Measurements from ENCODE around the gene KIAA1217. TPM values are rescaled to one million over a fixed set of nuclear protein-coding genes. Genes with fewer than 3 reads are reported as not detected.

Gene KIAA1217
- polyA plus RNA-seq, 6 donors from 2014 or later: not detected

- DNase-seq (no peak), ATAC-seq (ENCODE audit: low read depth in 2 of 2) (no peak)
- H3K4me3 Mint-ChIP-seq: no peak overlapping the region
- H3K36me3 Mint-ChIP-seq: no peaks in the 10 kb centered on the region
- H3K4me1 Mint-ChIP-seq: no peaks in the 10 kb centered on the region
- H3K27ac Mint-ChIP-seq: no peak overlapping the region
- peaks cover 0 to 8% (median 4%) of the 10 kb centered on the region in 3 donors for H3K27me3 Mint-ChIP-seq
- peaks cover 0 to 3% (median 0%) of the 10 kb centered on the region in 7 donors for H3K9me3 Mint-ChIP-seq
These were observed 15.6 kb upstream of the KIAA1217 start for GRCh38 chr10:24193330-24193729.

GRCh38 chr10:24197263-24197662, 11.7 kb upstream of the KIAA1217 start:
- Mint-ChIP-seq H3K9me3 (peaks cover 0 to 3% (median 0%) of the 10 kb centered on the region in 7 donors), H3K27me3 (peaks cover 2 to 13% (median 7%) of the 10 kb centered on the region in 3 donors), H3K27ac (no peak overlapping the region), H3K4me1 (no peaks in the 10 kb centered on the region), H3K4me3 (no peak overlapping the region), H3K36me3 (no peaks in the 10 kb centered on the region)
- DNase-seq: no peak
- no peak for ATAC-seq (ENCODE audit: low read depth in 2 of 2)

GRCh38 chr10:24201503-24202180, 7.3 kb upstream of the KIAA1217 start:
- no peaks in the 10 kb centered on the region for H3K4me1 Mint-ChIP-seq
- H3K36me3 Mint-ChIP-seq: no peaks in the 10 kb centered on the region
- H3K27ac Mint-ChIP-seq: no peak overlapping the region
- DNase-seq: no peak
- H3K27me3 Mint-ChIP-seq: peaks cover 6 to 21% (median 9%) of the 10 kb centered on the region in 3 donors
- H3K4me3 Mint-ChIP-seq: no peak overlapping the region
- ATAC-seq (ENCODE audit: low read depth in 2 of 2): no peak
- H3K9me3 Mint-ChIP-seq: no peaks in the 10 kb centered on the region

GRCh38 chr10:24202181-24202570, 6.8 kb upstream of the KIAA1217 start:
- peaks cover 6 to 22% (median 9%) of the 10 kb centered on the region in 3 donors for H3K27me3 Mint-ChIP-seq

DNA sequence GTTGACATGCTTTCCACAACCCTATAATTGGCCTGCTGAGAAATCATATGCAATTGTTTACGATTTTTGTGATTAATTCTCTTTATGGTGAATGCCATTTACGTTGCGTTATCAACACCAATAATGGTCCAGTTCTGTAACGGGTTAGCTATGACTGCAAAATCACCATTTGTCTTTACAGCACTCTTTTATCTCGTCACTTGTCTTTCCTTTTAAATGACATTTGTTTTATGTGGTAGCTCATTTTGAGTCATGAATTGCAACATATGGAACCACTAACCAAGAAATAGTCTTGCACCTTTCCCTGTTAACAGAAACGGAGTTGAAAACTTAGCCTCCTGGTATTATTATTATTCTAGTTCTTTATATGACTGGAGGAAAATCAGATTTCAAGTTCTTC, 3.1 kb upstream of the KIAA1217 start:
- ATAC-seq (ENCODE audit: low read depth in 2 of 2): no peak
- no peak for DNase-seq
- peaks cover 4 to 18% (median 8%) of the 10 kb centered on the region in 3 donors for H3K4me1 Mint-ChIP-seq
- H3K36me3 Mint-ChIP-seq: peaks cover 0 to 3% of the 10 kb centered on the region in 2 donors
- H3K27me3 Mint-ChIP-seq: peaks cover 29 to 52% (median 33%) of the 10 kb centered on the region in 3 donors
- H3K27ac Mint-ChIP-seq: no peak overlapping the region
- H3K9me3 Mint-ChIP-seq: peaks cover 0 to 5% (median under 1%) of the 10 kb centered on the region in 7 donors
- no peak overlapping the region for H3K4me3 Mint-ChIP-seq

More at GRCh38 chr10:24202181-24202570, 6.8 kb upstream of the KIAA1217 start:
- no peaks in the 10 kb centered on the region for H3K36me3 Mint-ChIP-seq
- DNase-seq: no peak
- H3K27ac Mint-ChIP-seq: peak overlapping the region in 1 of 6 donors; percentile 87
- no peaks in the 10 kb centered on the region for H3K4me1 Mint-ChIP-seq
- no peak overlapping the region for H3K4me3 Mint-ChIP-seq
- no peaks in the 10 kb centered on the region for H3K9me3 Mint-ChIP-seq
- no peak for ATAC-seq (ENCODE audit: low read depth in 2 of 2)

GRCh38 chr10:24206334-24206733, 2.6 kb upstream of the KIAA1217 start:
- Mint-ChIP-seq H3K36me3 (peaks cover 0 to 8% of the 10 kb centered on the region in 2 donors), H3K27ac (no peak overlapping the region), H3K27me3 (peaks cover 33 to 57% (median 38%) of the 10 kb centered on the region in 3 donors)

DNA sequence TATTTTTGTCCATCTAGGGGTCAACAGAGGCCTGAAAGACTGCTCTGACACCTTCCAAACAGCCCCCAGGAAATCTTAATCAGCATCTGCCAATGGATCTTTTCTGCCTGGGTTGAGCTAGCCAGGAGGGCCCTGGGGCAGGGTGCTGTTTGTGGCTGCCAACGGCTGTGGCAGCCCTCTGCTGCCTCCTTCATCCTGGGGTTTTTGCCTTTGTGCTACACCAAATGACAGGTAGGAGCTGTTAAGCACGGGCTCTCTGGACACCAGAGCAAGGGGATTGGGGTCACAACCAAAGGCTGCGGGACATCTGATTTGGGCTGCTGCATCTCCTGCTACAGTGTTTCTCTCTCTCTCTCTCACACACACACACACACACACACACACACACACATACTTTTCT, 2.0 kb upstream of the KIAA1217 start:
- no peak overlapping the region for H3K27ac Mint-ChIP-seq
- no peak overlapping the region for H3K4me3 Mint-ChIP-seq
- H3K36me3 Mint-ChIP-seq: peaks cover 0 to 8% of the 10 kb centered on the region in 2 donors
- ATAC-seq (ENCODE audit: low read depth in 2 of 2) (no peak), DNase-seq (no peak)
- peaks cover 0 to 9% (median 3%) of the 10 kb centered on the region in 7 donors for H3K9me3 Mint-ChIP-seq
- H3K27me3 Mint-ChIP-seq: peaks cover 35 to 57% (median 40%) of the 10 kb centered on the region in 3 donors
- peaks cover 4 to 18% (median 8%) of the 10 kb centered on the region in 3 donors for H3K4me1 Mint-ChIP-seq

More at GRCh38 chr10:24206334-24206733, 2.6 kb upstream of the KIAA1217 start:
- Mint-ChIP-seq H3K9me3 (peaks cover 0 to 9% (median 3%) of the 10 kb centered on the region in 7 donors), H3K4me1 (peaks cover 4 to 18% (median 8%) of the 10 kb centered on the region in 3 donors), H3K4me3 (no peak overlapping the region)
- DNase-seq (no peak), ATAC-seq (ENCODE audit: low read depth in 2 of 2) (no peak)

DNA sequence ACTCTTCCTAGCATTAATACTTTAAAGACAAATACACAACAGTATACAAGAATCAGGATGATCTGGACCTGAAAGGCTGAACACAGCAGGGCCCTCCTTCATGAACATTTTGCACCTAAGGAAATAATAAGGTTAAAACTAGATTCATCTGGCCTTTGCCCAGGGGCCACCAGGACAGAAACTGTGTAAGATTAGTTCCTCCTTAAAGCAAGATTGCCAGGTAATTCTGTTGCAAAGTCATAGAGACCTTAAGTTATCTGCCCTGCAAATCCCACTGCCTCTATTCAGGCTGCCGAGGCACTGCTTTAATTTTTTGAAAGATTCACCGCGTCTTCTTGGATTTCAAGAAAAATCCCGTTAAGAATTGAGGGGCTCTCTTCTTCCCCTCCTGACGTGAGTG, 1.6 kb upstream of the KIAA1217 start:
- peaks cover 39 to 54% (median 40%) of the 10 kb centered on the region in 3 donors for H3K27me3 Mint-ChIP-seq
- H3K27ac Mint-ChIP-seq: no peak overlapping the region
- DNase-seq: no peak
- peaks cover 0 to 9% (median 3%) of the 10 kb centered on the region in 7 donors for H3K9me3 Mint-ChIP-seq
- H3K4me3 Mint-ChIP-seq: no peak overlapping the region
- H3K4me1 Mint-ChIP-seq: peaks cover 4 to 18% (median 8%) of the 10 kb centered on the region in 3 donors
- ATAC-seq (ENCODE audit: low read depth in 2 of 2): no peak
- peaks cover 0 to 8% of the 10 kb centered on the region in 2 donors for H3K36me3 Mint-ChIP-seq

DNA sequence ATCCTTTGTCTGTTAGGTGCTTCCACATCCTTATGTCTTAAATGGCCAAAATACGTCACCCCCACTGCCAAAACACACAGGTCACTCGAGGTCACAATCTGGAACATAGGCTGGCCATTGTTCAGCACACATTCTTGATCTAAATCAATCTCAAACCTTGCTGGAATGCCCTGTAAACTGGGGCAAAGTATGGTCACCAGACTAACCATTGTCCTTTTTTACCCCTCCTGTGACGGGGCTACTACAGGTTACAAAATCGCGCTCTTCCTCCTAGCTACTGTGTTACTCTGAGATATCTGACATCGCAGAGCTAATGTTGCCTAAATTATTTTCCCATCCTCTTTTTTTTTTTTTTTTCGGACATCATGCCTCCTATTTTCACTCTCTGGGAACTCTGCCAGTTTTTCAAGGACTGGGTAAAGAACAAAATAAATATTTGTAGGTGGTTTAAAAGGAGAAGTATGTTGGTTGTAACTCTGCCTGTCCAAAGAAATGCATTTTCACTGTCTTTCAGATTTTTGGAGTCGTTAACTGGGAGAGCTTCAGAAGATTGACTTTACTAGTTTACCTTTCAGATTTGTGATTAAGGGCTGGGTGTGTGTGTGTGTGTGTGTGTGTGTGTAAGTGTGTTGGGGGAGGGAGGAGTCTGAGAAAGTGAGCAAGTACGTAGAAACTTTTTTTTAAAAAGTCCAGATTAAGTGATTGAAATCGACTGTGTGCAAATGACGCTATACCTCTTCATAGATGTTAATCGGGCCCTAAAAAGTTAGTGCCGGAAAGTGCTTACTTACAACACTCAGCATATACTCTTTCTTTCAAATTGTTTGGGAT, 942 bp upstream of the KIAA1217 start:
- no peak for DNase-seq
- H3K9me3 Mint-ChIP-seq: peaks cover 0 to 9% (median 3%) of the 10 kb centered on the region in 7 donors
- H3K27ac Mint-ChIP-seq: peak overlapping the region in 2 of 6 donors; percentile 12 to 88
- H3K36me3 Mint-ChIP-seq: peaks cover 0 to 8% of the 10 kb centered on the region in 2 donors
- peaks cover 4 to 18% (median 8%) of the 10 kb centered on the region in 3 donors for H3K4me1 Mint-ChIP-seq
- peak overlapping the region in 3 of 8 donors; percentile 32 to 72 (median 59) for H3K4me3 Mint-ChIP-seq
- ATAC-seq (ENCODE audit: low read depth in 2 of 2): no peak
- peaks cover 39 to 48% (median 40%) of the 10 kb centered on the region in 3 donors for H3K27me3 Mint-ChIP-seq

DNA sequence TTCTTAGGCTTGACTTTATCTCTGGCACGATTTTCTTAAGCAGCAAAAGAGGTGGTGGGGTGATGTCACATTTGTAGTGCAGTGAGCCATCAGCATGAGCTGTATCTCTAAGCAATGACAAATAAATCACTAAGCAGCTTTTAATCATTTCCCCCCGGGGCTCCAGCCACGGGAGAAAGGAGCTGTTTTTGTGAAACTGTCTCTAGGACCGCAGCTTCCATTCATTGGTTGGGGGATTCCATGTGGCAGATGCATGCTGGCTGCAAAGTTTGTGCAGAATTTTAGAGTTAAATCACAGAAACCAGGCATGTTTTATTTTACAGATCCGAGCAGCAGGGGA, 464 bp downstream of the KIAA1217 start:
- Mint-ChIP-seq H3K27me3 (peaks cover 40 to 47% (median 44%) of the 10 kb centered on the region in 3 donors), H3K9me3 (peaks cover 0 to 9% (median 3%) of the 10 kb centered on the region in 7 donors), H3K4me1 (peaks cover 4 to 18% (median 8%) of the 10 kb centered on the region in 3 donors)

DNA sequence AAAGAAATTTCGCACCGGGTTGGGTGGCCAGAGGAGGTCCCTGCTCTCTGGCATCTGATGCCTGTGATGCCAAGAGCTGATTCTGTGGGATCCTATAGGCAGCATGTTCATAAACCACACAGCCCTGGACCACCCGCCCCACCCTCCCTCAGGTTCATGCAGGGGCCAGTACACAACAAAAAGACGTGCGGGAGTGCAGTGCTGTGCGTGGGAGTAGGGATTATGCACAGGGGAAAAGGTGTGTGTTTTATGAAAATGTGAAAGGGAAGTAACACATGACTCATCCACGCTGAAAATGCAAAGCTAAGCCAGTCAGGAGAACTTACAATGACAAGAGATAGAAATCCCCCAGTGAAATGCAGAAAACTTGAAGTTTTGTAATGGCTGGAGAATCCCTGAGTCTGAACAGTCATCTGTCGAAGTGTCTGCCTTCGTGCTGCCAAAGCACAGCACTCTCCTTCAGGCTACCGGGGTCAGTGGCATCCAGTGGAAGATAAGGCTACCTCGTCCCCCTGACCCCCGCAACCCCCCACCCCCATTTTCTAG, 1.1 kb downstream of the KIAA1217 start:
- peak overlapping the region in 1 of 6 donors; percentile 47 for H3K27ac Mint-ChIP-seq
- peaks cover 4 to 18% (median 8%) of the 10 kb centered on the region in 3 donors for H3K4me1 Mint-ChIP-seq
- peaks cover 40 to 47% (median 44%) of the 10 kb centered on the region in 3 donors for H3K27me3 Mint-ChIP-seq
- H3K4me3 Mint-ChIP-seq: no peak overlapping the region
- DNase-seq: no peak
- no peak for ATAC-seq (ENCODE audit: low read depth in 2 of 2)
- peaks cover 0 to 9% (median 3%) of the 10 kb centered on the region in 7 donors for H3K9me3 Mint-ChIP-seq
- H3K36me3 Mint-ChIP-seq: peaks cover 0 to 8% of the 10 kb centered on the region in 2 donors

More for the DNA sequence above, 464 bp downstream of the KIAA1217 start:
- Mint-ChIP-seq H3K36me3 (peaks cover 0 to 8% of the 10 kb centered on the region in 2 donors), H3K27ac (no peak overlapping the region), H3K4me3 (peak overlapping the region in 2 of 8 donors; percentile 26 to 30)
- ATAC-seq (ENCODE audit: low read depth in 2 of 2): no peak
- DNase-seq: no peak

DNA sequence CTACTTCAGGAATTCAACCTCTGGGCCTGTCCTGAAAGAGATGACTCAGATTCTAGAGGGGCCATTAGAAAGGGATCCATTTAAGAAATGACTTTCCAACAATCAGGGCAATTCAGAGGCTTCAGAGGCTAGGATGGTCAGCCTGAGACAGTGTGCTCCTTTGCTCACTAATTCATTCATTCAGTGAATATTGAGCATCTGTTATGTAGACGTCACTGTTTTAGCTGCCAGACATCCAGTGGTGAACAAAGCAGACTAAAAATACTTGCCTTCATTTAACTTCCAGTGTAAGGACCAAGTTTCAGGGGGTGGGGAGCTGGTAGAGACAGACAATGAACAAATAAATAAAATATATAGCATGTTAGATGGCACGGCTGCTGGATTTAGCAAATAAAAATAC, 1.6 kb downstream of the KIAA1217 start:
- Mint-ChIP-seq H3K9me3 (peaks cover 0 to 9% (median 3%) of the 10 kb centered on the region in 7 donors), H3K4me3 (no peak overlapping the region), H3K4me1 (peaks cover 4 to 18% (median 8%) of the 10 kb centered on the region in 3 donors), H3K27ac (no peak overlapping the region), H3K27me3 (peaks cover 40 to 47% (median 44%) of the 10 kb centered on the region in 3 donors), H3K36me3 (peaks cover 0 to 8% of the 10 kb centered on the region in 2 donors)
- no peak for ATAC-seq (ENCODE audit: low read depth in 2 of 2)
- no peak for DNase-seq

GRCh38 chr10:24213266-24213665, 4.3 kb downstream of the KIAA1217 start:
- Mint-ChIP-seq H3K27ac (no peak overlapping the region), H3K4me3 (no peak overlapping the region), H3K27me3 (peaks cover 25 to 37% (median 37%) of the 10 kb centered on the region in 3 donors), H3K9me3 (peaks cover 2 to 9% (median 3%) of the 10 kb centered on the region in 7 donors), H3K4me1 (peaks cover 1 to 16% (median 5%) of the 10 kb centered on the region in 3 donors), H3K36me3 (peaks cover 0 to 8% of the 10 kb centered on the region in 2 donors)
- DNase-seq (no peak), ATAC-seq (ENCODE audit: low read depth in 2 of 2) (no peak)

Data from naive B cell (primary cell).